Measurements from ENCODE around the gene TFF3.

TFF3 gene

DNA sequence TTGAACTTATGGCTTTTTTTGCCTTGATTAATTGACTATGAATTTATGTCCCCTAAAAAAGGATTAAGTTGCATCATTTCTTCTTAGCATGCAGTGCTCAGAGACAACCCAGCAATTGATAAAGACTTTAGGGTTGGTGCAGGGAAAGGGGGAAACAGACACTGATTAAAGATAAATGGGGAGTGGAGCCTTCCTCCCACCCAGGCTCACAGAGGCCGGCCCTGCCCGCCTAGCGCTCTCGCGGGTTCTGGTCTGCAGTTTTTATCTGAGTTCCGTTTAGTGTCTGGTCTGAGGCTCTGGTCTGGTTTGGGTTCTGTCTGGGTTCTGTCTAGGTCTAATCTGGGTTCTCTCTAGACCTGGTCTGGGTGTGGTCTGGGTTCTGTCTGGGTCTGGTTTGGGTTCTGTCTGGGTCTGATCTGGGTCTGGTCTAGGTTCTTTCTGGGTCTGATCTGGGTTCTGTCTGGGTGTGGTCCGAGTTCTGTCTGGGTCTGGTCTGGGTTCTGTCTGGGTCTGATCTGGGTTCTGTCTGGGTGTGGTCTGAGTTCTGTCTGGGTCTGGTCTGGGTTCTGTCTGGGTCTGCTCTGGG lies 48.1 kb downstream of the TFF3 start:
- TF ChIP-seq, protein P1, sequence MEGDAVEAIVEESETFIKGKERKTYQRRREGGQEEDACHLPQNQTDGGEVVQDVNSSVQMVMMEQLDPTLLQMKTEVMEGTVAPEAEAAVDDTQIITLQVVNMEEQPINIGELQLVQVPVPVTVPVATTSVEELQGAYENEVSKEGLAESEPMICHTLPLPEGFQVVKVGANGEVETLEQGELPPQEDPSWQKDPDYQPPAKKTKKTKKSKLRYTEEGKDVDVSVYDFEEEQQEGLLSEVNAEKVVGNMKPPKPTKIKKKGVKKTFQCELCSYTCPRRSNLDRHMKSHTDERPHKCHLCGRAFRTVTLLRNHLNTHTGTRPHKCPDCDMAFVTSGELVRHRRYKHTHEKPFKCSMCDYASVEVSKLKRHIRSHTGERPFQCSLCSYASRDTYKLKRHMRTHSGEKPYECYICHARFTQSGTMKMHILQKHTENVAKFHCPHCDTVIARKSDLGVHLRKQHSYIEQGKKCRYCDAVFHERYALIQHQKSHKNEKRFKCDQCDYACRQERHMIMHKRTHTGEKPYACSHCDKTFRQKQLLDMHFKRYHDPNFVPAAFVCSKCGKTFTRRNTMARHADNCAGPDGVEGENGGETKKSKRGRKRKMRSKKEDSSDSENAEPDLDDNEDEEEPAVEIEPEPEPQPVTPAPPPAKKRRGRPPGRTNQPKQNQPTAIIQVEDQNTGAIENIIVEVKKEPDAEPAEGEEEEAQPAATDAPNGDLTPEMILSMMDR (IDR thresholded peaks at IDR 0.05), result no peak
- no peak for DNase-seq
- Mint-ChIP-seq H3K27me3 (ENCODE audit: low read depth, poor library complexity) (peaks cover 14% of the 10 kb centered on the region), H3K27ac (peak overlapping the region; percentile 83), H3K4me3 (no peak overlapping the region), H3K4me1 (peaks cover 52% of the 10 kb centered on the region), H3K36me3 (ENCODE audit: low read depth) (no peaks in the 10 kb centered on the region), H3K9me3 (no peaks in the 10 kb centered on the region)

DNA sequence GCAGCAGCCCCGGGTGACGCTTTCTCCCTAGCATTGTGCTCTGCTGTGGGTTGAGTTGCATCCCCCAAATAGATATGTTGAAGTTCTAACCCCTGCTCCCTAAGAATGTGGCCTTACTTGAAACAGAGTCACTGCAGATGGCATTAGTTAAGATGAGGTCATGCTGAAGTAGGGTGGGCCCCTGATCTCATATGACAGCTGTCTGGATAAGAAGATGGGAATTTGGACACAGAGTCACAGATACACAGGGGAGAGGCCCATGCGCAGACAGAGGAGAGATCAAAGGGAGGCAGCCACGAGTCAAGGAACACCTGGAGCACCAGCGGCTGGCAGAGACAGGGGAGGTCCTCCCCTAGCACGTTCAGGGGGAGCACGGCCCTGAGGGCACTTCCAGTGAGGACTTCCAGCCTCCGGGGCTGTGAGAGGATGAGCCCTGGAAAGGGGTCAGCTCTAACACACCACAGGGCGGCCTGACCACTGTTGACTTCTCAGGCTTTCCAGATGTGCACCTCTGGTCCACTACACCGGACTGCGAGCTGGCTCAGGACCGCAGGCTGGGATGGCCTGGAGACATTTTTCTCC lies 49.9 kb downstream of the TFF3 start:
- DNase-seq, result no peak

DNA sequence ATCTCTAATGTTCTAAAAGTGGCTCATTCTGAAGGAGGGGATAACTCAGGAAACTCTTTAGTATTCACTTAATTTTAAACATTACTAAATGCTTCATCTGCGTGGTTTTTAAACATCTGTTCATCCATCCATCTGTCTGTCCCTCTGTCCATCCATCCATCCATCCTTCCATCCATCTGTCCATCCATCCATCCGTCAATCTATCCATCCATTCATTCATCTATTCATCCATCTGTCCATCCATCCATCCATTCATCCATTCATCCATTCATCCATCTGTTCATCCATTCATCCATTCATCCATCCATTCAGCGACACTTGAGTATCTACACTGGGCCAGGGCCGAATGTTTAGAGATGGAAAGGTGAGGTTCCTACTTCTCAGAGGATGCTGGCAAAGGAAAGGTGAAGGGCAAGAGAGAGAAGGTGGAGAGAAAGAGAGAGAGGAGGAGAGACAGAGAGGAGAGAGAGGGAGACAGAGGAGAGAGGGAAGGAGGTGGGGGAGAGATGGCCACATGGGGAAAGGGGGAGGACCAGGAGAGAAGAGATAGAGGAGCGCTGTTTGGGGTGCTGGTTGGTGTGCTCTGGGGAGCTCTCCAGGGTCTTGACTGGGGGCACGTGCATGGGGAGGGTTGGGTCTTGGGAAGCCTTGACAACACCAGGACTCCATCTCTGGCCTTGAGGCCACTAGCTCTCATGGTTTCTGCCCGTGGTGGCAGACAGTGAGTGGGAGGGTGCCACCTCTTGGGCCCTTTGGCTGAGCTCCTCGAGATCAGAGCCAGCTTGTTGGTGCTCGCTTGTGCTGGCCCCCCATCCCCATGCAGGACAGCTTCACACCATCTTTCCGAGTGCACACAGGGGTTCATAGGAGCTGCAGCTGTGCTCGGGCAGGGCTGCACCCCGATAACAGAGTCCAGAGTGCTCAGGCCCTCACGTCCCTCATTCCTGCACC lies 50.7 kb downstream of the TFF3 start:
- DNase-seq, result no peak
- peaks cover 14% of the 10 kb centered on the region for H3K27me3 Mint-ChIP-seq (ENCODE audit: low read depth, poor library complexity)
- H3K4me1 Mint-ChIP-seq, result peaks cover 76% of the 10 kb centered on the region
- H3K9me3 Mint-ChIP-seq, result no peaks in the 10 kb centered on the region
- TF ChIP-seq, protein P1 (IDR thresholded peaks at IDR 0.05), result no peak
- no peak overlapping the region for H3K4me3 Mint-ChIP-seq
- H3K27ac Mint-ChIP-seq, result no peak overlapping the region
- H3K36me3 Mint-ChIP-seq (ENCODE audit: low read depth), result no peaks in the 10 kb centered on the region

More for the DNA sequence above, 49.9 kb downstream of the TFF3 start:
- TF ChIP-seq, protein P1 (IDR thresholded peaks at IDR 0.05), result no peak
- peaks cover 69% of the 10 kb centered on the region for H3K4me1 Mint-ChIP-seq
- H3K27me3 Mint-ChIP-seq (ENCODE audit: low read depth, poor library complexity), result peaks cover 14% of the 10 kb centered on the region
- no peaks in the 10 kb centered on the region for H3K36me3 Mint-ChIP-seq (ENCODE audit: low read depth)
- no peak overlapping the region for H3K4me3 Mint-ChIP-seq
- H3K27ac Mint-ChIP-seq, result no peak overlapping the region
- no peaks in the 10 kb centered on the region for H3K9me3 Mint-ChIP-seq

DNA sequence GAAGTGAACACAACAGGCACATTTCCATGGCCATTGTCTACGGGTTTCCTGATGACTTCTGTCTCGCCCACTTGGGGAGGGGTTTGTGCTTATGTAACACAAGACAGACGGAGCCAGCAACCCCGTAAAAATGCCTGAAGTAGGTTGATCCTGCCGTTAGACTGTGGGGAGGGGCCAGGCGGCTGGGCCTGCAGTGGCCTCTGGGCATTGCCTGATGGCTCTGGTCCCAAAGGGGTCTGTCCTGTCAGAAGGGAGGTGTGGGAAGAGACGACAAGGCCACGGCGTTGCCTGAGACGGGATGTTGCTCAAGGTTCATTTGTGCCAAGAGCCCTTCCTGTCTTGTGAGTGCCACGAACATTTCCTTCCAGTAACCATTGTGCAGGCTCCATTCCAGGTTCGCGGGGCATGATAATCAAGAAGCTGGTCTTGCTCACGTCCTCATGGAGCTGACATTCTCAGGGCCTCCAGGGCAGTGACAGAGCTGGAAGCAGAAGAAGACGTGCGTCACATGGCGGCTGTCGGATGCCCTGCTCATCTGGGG lies 51.5 kb downstream of the TFF3 start:
- Mint-ChIP-seq H3K9me3 (no peaks in the 10 kb centered on the region), H3K36me3 (ENCODE audit: low read depth) (no peaks in the 10 kb centered on the region), H3K4me3 (no peak overlapping the region), H3K4me1 (peaks cover 83% of the 10 kb centered on the region), H3K27me3 (ENCODE audit: low read depth, poor library complexity) (peaks cover 14% of the 10 kb centered on the region), H3K27ac (no peak overlapping the region)
- TF ChIP-seq, protein P1 (IDR thresholded peaks at IDR 0.05), result no peak
- DNase-seq, result no peak

DNA sequence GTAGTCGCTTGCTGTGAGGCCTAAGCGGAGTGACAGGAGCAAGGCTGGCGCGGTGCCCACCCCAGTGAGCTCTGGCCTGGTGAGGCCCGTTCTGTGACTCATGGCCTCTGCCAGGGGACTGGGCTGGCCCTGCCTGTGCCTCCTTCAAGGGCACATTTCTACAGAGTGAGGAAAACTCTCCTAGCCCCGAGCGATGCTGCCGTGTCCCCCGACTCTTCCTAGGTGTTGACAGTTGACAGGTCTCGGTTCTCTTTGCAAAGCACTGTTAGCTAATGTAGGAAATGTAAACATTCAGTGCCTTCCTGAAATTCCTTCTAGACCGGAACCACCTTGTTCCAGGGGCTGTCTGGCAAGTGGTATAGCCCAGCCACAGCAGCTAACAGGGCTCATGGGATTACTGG lies 52.4 kb downstream of the TFF3 start:
- Mint-ChIP-seq H3K36me3 (ENCODE audit: low read depth) (no peaks in the 10 kb centered on the region), H3K27ac (no peak overlapping the region), H3K4me3 (no peak overlapping the region), H3K4me1 (peaks cover 81% of the 10 kb centered on the region), H3K9me3 (no peaks in the 10 kb centered on the region), H3K27me3 (ENCODE audit: low read depth, poor library complexity) (peaks cover 21% of the 10 kb centered on the region)
- TF ChIP-seq, protein P1 (IDR thresholded peaks at IDR 0.05), result no peak
- DNase-seq, result no peak
